ENCODE data around the gene GLT6D1. TPM values are rescaled to one million over a fixed set of nuclear protein-coding genes. Genes with fewer than 3 reads are reported as not detected.

GLT6D1 gene
- total and polyA plus RNA-seq, 2 of the 8 experiments (the other 6 are each of a cell fraction or from before 2014, with no cell fraction given), result 1.3 to 2.1 TPM

GRCh38 chr9:135604437-135605237 lies 34.7 kb downstream of the GLT6D1 start:
- no peak overlapping the region for H2BK20ac ChIP-seq (ENCODE audit: low read length)
- TF ChIP-seq HDAC2 (IDR thresholded peaks at IDR 0.05; ENCODE audit: borderline replicate concordance in 1 of 2, low read depth in 2 of 2, low read length in 2 of 2), result no peak
- no peak for TF ChIP-seq USF2 (IDR thresholded peaks at IDR 0.05; ENCODE audit: low read length)
- peak; percentile 49; the same call in 1 of the 2 replicates for TF ChIP-seq MAX (IDR thresholded peaks at IDR 0.05)
- no peak for TF ChIP-seq EGR1 (IDR thresholded peaks at IDR 0.05; ENCODE audit: borderline replicate concordance, low read depth, low read length)
- peak; percentile 78 for TF ChIP-seq E2F6 (IDR thresholded peaks at IDR 0.05)
- no peak for TF ChIP-seq GABPA (IDR thresholded peaks at IDR 0.05; ENCODE audit: borderline replicate concordance, insufficient read depth, low read length)
- no peaks in the 10 kb centered on the region for H3K36me3 ChIP-seq (ENCODE audit: control insufficient read depth in 2 of 4, insufficient read depth in 4 of 4, low read length in 3 of 4)

More at GRCh38 chr9:135604437-135605237, 34.7 kb downstream of the GLT6D1 start:
- Histone ChIP-seq H3K9ac (replicated peaks in 1 of 4; ENCODE audit: extremely low read depth in 1 of 4, low read depth in 3 of 4, low read length in 3 of 4) (no peak overlapping the region), H2AK5ac (ENCODE audit: low read depth, low read length) (no peak overlapping the region), H2BK5ac (ENCODE audit: low read depth, low read length) (no peak overlapping the region), H3K23me2 (ENCODE audit: low read depth, low read length) (no peaks in the 10 kb centered on the region), H4K91ac (replicated peaks; ENCODE audit: insufficient read length, low read length) (peak overlapping the region; percentile 55), H3K4me2 (ENCODE audit: insufficient read depth in 1 of 2, low read depth in 2 of 2, low read length in 2 of 2) (no peak overlapping the region), H3K18ac (ENCODE audit: extremely low read depth, low read length) (no peak overlapping the region), H2BK12ac (ENCODE audit: low read depth, low read length) (peak overlapping the region; percentile 75; the same call in 1 of the 2 replicates), H4K8ac (ENCODE audit: extremely low read depth, insufficient read depth, low read length) (no peak overlapping the region), H4K20me1 (replicated peaks in 1 of 2; ENCODE audit: control insufficient read depth in 1 of 2, insufficient read depth in 2 of 2, low read length in 2 of 2) (no peaks in the 10 kb centered on the region), H3K9me3 (ENCODE audit: insufficient read depth in 2 of 2, low read depth in 1 of 2, low read length in 1 of 2) (no peaks in the 10 kb centered on the region), H2AFZ (ENCODE audit: low read length) (no peak overlapping the region), H3K4ac (replicated peaks; ENCODE audit: insufficient read length, low read depth, low read length) (no peak overlapping the region), H3K14ac (ENCODE audit: insufficient read length) (no peak overlapping the region), H3K23ac (ENCODE audit: insufficient read length) (no peak overlapping the region), H3K56ac (replicated peaks; ENCODE audit: insufficient read length, low read depth, low read length) (no peak overlapping the region), H3K4me3 (ENCODE audit: extremely low read depth in 1 of 4, insufficient read depth in 2 of 4, low read depth in 3 of 4, low read length in 4 of 4) (no peak overlapping the region; a peak in 1 of 8 replicates), H3K4me1 (replicated peaks in 1 of 4; ENCODE audit: control insufficient read depth in 3 of 4, insufficient read depth in 4 of 4, low read length in 3 of 4) (peaks cover 0 to 8% (median 3%) of the 10 kb centered on the region in 4 experiments; a peak in 4 of 7 replicates), H2BK15ac (ENCODE audit: low read length) (no peak overlapping the region), H3K79me2 (ENCODE audit: control insufficient read depth in 1 of 2, insufficient read depth in 2 of 2, low read length in 2 of 2) (no peaks in the 10 kb centered on the region), H3K79me1 (ENCODE audit: low read depth, low read length) (no peaks in the 10 kb centered on the region), H3K27me3 (replicated peaks in 1 of 4; ENCODE audit: control insufficient read depth in 3 of 4, extremely low read depth in 1 of 4, insufficient read depth in 3 of 4, low read length in 3 of 4) (no peaks in the 10 kb centered on the region), H3K27ac (ENCODE audit: low read depth, low read length) (no peak overlapping the region), H4K5ac (ENCODE audit: insufficient read length, low read depth, low read length) (no peak overlapping the region), H2BK120ac (replicated peaks; ENCODE audit: low read depth, low read length) (no peak overlapping the region)
- ChIA-PET CTCF (ENCODE audit: partially characterized antibody) (interaction anchor here (0.5 to 8.0 kb wide), 36 partner anchors 10 to 1369 kb away, joined by 3 to 59 read pairs (median 6); a partner anchor contains a TSS), POLR2A (ENCODE audit: partially characterized antibody) (interaction anchor here (1.0 kb wide), 1 partner anchor 195 kb away, joined by 3 read pairs; no protein-coding TSS in a partner anchor)
- FAIRE-seq, result no peak
- 82% methylated on average over 27 of the region's 31 CpGs; no CpG with 5 or more reads in 1 of the 2 experiments for WGBS, 2 experiments (ENCODE audit: extremely low coverage in 1 of 2, insufficient coverage in 1 of 2, insufficient read length in 1 of 2, insufficient replicate concordance in 2 of 2, low coverage in 1 of 2, low lambda C conversion rate in 2 of 2, missing lambda C conversion rate in 1 of 2)
- peak in 1 of 2 experiments; percentile 47 for DNase-seq (ENCODE audit: low read depth in 1 of 2, low spot score in 2 of 2)

All from H1 (cell line).